Iris pigment epithelial cell (primary cell): ENCODE data around the gene RAD9A.
"Not testable (repeated sequence)": the region's sequence is repeated elsewhere in the genome, so short reads cannot be mapped to it uniquely, and the experiment has no call there.

Source experiments
- DNase-seq: peaks from one replicate; pipeline ENCODE4 v3.0.0-alpha.2; 2011; ENCODE audit warnings: low read depth

The RAD9A gene

GRCh38 chr11:67397536-67397935 is 5.8 kb downstream of the RAD9A start:
- DNase-seq = no peak

- no peak for DNase-seq
Observed at GRCh38 chr11:67397986-67398660, 6.3 kb downstream of the RAD9A start.

- no peak for DNase-seq
Observed at GRCh38 chr11:67398661-67399563, 7.1 kb downstream of the RAD9A start.

GRCh38 chr11:67400251-67400941 is 8.6 kb downstream of the RAD9A start:
- no peak for DNase-seq

GRCh38 chr11:67400942-67401494 is 9.2 kb downstream of the RAD9A start:
- DNase-seq = peak; percentile 31

GRCh38 chr11:67401495-67402191 is 9.9 kb downstream of the RAD9A start, which contains the start of gene PPP1CA:
Gene PPP1CA (minus strand): TSS chr11:67401858. CDS start chr11:67401782, 76 bp downstream.
- DNase-seq = peak; percentile 85

GRCh38 chr11:67402192-67402839 is 10.5 kb downstream of the RAD9A start:
- not testable (repeated sequence) for DNase-seq

- not testable (repeated sequence) for DNase-seq
Observed at GRCh38 chr11:67403085-67403484, 11.3 kb downstream of the RAD9A start.

- DNase-seq = no peak
Observed at GRCh38 chr11:67404515-67405195, 12.9 kb downstream of the RAD9A start.

- DNase-seq = no peak
Observed at GRCh38 chr11:67405196-67405567, 13.4 kb downstream of the RAD9A start.

GRCh38 chr11:67405688-67406339 is 14.0 kb downstream of the RAD9A start:
- no peak for DNase-seq

GRCh38 chr11:67406420-67406968 is 14.7 kb downstream of the RAD9A start:
- no peak for DNase-seq

- no peak for DNase-seq
Observed at GRCh38 chr11:67406969-67407687, 15.3 kb downstream of the RAD9A start.

GRCh38 chr11:67407688-67408163 is 15.9 kb downstream of the RAD9A start:
- no peak for DNase-seq

GRCh38 chr11:67408437-67409200 is 16.8 kb downstream of the RAD9A start:
- DNase-seq = no peak

- no peak for DNase-seq
Observed at GRCh38 chr11:67409261-67409666, 17.5 kb downstream of the RAD9A start.

GRCh38 chr11:67409781-67410368 is 18.1 kb downstream of the RAD9A start:
- DNase-seq = no peak

- DNase-seq = no peak
Observed at GRCh38 chr11:67410369-67410831, 18.6 kb downstream of the RAD9A start.
